K562 (cell line): Measurements from ENCODE around the gene AKNA. TPM values are rescaled to one million over a fixed set of nuclear protein-coding genes. Genes with fewer than 3 reads are reported as not detected.

ENCODE experiments used
- ATAC-seq: fragments of 200-7000 bp; cut with Tn5 transposase; 3 replicates; pipeline ENCODE4 v1.9.1; 2020; ENCODE audit warnings: moderate library complexity
- BruUV-seq: library from RNA; stranded (reverse); fragments of 400-500 nt; replicated peaks from 2 replicates; lab custom pipeline; 2021; lab: Mats Ljungman, UMichigan
- CTCF ChIA-PET: fragments of 300-600 bp; formaldehyde crosslinking; extraction: SDS; loops from one replicate; lab custom pipeline; 2021; ENCODE audit warnings: low intra/inter-chr PET ratio; lab: Yijun Ruan, JAX
- POLR2A ChIA-PET: fragments of 300-600, 350-650 bp; sonication (Branson Sonifier 250); formaldehyde crosslinking; extraction: SDS; loops from one replicate; lab custom pipeline; 2021; ENCODE audit warnings: antibody characterized with exemption, inconsistent platforms; lab: Yijun Ruan, JAX
- DNase-seq, 4 experiments: peaks; one replicate each; pipeline versions ENCODE4 v3.0.0 to v3.0.0-alpha.2; 2011 to 2018; ENCODE audit warnings: low spot score in 3 of 4, mixed read lengths in 3 of 4; ENCODE audit errors: extremely low read depth in 1 of 4
- FAIRE-seq: peaks from 2 replicates; lab custom pipeline; 2011; peaks lifted over from hg19 to GRCh38; lab: Jason Lieb, UNC
- H2AFZ ChIP-seq: 2 replicates; pipeline ENCODE4 v1.6.0; 2011; ENCODE audit warnings: low read depth, low read length, control low read depth, inconsistent platforms
- H3K27ac ChIP-seq: fragments of 200-600 bp; 3 replicates; pipeline ENCODE4 v1.8.0; 2011; ENCODE audit warnings: low read depth, mild to moderate bottlenecking, control low read depth, inconsistent platforms, low read length, moderate library complexity, mixed read lengths; ENCODE audit errors: extremely low read depth
- H3K27me3 ChIP-seq, 2 experiments: fragments of 300-600 bp in 1 of 2; 2 replicates in 1 of 2; 3 replicates in 1 of 2; pipeline versions ENCODE4 v1.6.0 to v1.8.0; 2011; ENCODE audit warnings: inconsistent platforms in 2 of 2, low read length in 2 of 2, mild to moderate bottlenecking in 1 of 2, mixed read lengths in 1 of 2, moderate library complexity in 1 of 2; ENCODE audit not compliant: control insufficient read depth in 2 of 2, insufficient read depth in 2 of 2
- H3K36me3 ChIP-seq: fragments of 300-600 bp; 3 replicates; pipeline ENCODE4 v1.8.0; 2011; ENCODE audit warnings: mild to moderate bottlenecking, low read length, inconsistent platforms; ENCODE audit not compliant: control insufficient read depth, insufficient read depth
- H3K4me1 ChIP-seq, 2 experiments: fragments of 200-600 bp in 1 of 2; replicated peaks in 1 of 2; 2 replicates in 1 of 2; 3 replicates in 1 of 2; pipeline versions ENCODE4 v1.5.1 to v1.8.0; 2011; ENCODE audit warnings: inconsistent platforms in 2 of 2, low read length in 2 of 2, mild to moderate bottlenecking in 1 of 2, mixed read lengths in 1 of 2, moderate library complexity in 1 of 2; ENCODE audit not compliant: control insufficient read depth in 2 of 2, insufficient read depth in 2 of 2
- H3K4me2 ChIP-seq: 2 replicates; pipeline ENCODE4 v1.6.1; 2011; ENCODE audit warnings: low read length, control low read depth, inconsistent platforms, mixed read lengths; ENCODE audit not compliant: insufficient read depth
- H3K4me3 ChIP-seq: fragments of 200-600 bp; sonication (generic), shearing (Covaris generic); 2 replicates; pipeline ENCODE4 v1.5.1; 2016; ENCODE audit warnings: control low read depth, inconsistent platforms
- H3K79me2 ChIP-seq: fragments of 200-600 bp; 3 replicates; pipeline ENCODE4 v1.8.0; 2011; ENCODE audit warnings: low read length, inconsistent platforms; ENCODE audit not compliant: control insufficient read depth, insufficient read depth
- H3K9ac ChIP-seq, 2 experiments: 2 replicates each; pipeline versions ENCODE4 v1.6.0 to v1.6.1; 2011; ENCODE audit warnings: low read depth in 2 of 2, low read length in 2 of 2, control low read depth in 1 of 2, inconsistent platforms in 1 of 2, mild to moderate bottlenecking in 1 of 2, mixed read lengths in 1 of 2; ENCODE audit not compliant: insufficient read depth in 1 of 2
- H3K9me1 ChIP-seq: one replicate; pipeline ENCODE4 v1.6.0; 2011; ENCODE audit warnings: inconsistent platforms, mild to moderate bottlenecking, low read length, moderate library complexity; ENCODE audit not compliant: control insufficient read depth, insufficient read depth
- H3K9me3 ChIP-seq: replicated peaks from 2 replicates; pipeline ENCODE4 v1.5.1; 2011; ENCODE audit warnings: low read depth, low read length, inconsistent platforms; ENCODE audit not compliant: control insufficient read depth, insufficient read depth
- H4K20me1 ChIP-seq: replicated peaks from 2 replicates; pipeline ENCODE4 v1.6.1; 2011; ENCODE audit warnings: low read length, inconsistent platforms, mixed read lengths; ENCODE audit not compliant: control insufficient read depth, insufficient read depth
- BRF1 ChIP-seq: IDR thresholded peaks from 3 replicates; pipeline ENCODE4 v1.6.1; 2011; ENCODE audit warnings: borderline replicate concordance, mild to moderate bottlenecking; ENCODE audit not compliant: insufficient read length; ENCODE audit errors: extremely low read depth
- DMBX1 ChIP-seq: fragments of 250-450 bp; sonication (Bioruptor Pico); IDR thresholded peaks from 2 replicates; pipeline ENCODE4 v1.8.0; 2022; ENCODE audit warnings: inconsistent platforms, mild to moderate bottlenecking, moderate library complexity, borderline replicate concordance
- EGR1 ChIP-seq: fragments of 450-650 bp; conservative IDR thresholded peaks from 2 replicates; pipeline ENCODE4 v1.6.1; 2017; ENCODE audit warnings: mild to moderate bottlenecking
- HMBOX1 ChIP-seq: sonication (generic); IDR thresholded peaks from 2 replicates; pipeline ENCODE4 v1.6.1; 2016
- HNRNPH1 ChIP-seq: fragments of 200-400 bp; formaldehyde crosslinking; optimal IDR thresholded peaks from 2 replicates; pipeline ENCODE3; 2017; ENCODE audit warnings: low read depth, mild to moderate bottlenecking, low read length, moderate library complexity
- L3MBTL2 ChIP-seq: fragments of 450-650 bp; IDR thresholded peaks from 2 replicates; pipeline ENCODE4 v1.6.1; 2016; ENCODE audit warnings: mild to moderate bottlenecking, moderate library complexity
- NEUROD1 ChIP-seq: fragments of 150-350 bp; IDR thresholded peaks from 2 replicates; pipeline ENCODE4 v1.6.1; 2014; ENCODE audit warnings: borderline replicate concordance, low read length, low read depth; ENCODE audit not compliant: partially characterized antibody
- NFIC ChIP-seq: fragments of 450-650 bp; IDR thresholded peaks from 2 replicates; pipeline ENCODE4 v1.6.1; 2017; ENCODE audit warnings: mild to moderate bottlenecking, inconsistent platforms
- POLR2A ChIP-seq: fragments of 450-650 bp; conservative IDR thresholded peaks from 2 replicates; pipeline ENCODE4 v1.6.1; 2016
- PRPF4 ChIP-seq: fragments of 200-400 bp; formaldehyde crosslinking; IDR thresholded peaks from one replicate; pipeline ENCODE4 v1.6.1; 2017; ENCODE audit warnings: low read length, low read depth, mild to moderate bottlenecking; ENCODE audit not compliant: insufficient read depth, poor library complexity, severe bottlenecking
- WGBS: fragments of 100-300 bp; shearing (Covaris generic); methylation state at CpG from one replicate; pipeline ENCODE4 v1.1.6; 2016; ENCODE audit warnings: low coverage, mixed read lengths; ENCODE audit not compliant: insufficient coverage; ENCODE audit errors: missing lambda C conversion rate; 5-methylcytosine and 5-hydroxymethylcytosine counted together
- in situ Hi-C: fragments of 300-500 bp; cut with MboI; formaldehyde crosslinking; loops from 4 replicates; pipeline ENCODE4 v1.15.0; 2018; ENCODE audit warnings: inconsistent platforms, mixed read lengths
- intact Hi-C: fragments of 100-400 bp; cut with micrococcal nuclease; formaldehyde crosslinking; loops from 2 replicates; pipeline ENCODE4 v1.14.2; 2022
- polyA plus RNA-seq, 8 experiments: library from polyadenylated mRNA; depleted of rRNA in 4 of 8; stranded (reverse) in 5 of 8; unstranded in 3 of 8; fragments of >200 nt; fragmentation: Nextera tagmentation in 2 of 8; fragmentation: Illumina TruSeq in 1 of 8; extraction: Ambion mirVana in 2 of 8; extraction: Trizol in 1 of 8; gene quantifications; 2 replicates each; pipeline versions ENCODE4 v1.2.1 to v1.2.3, GENCODE V29; 2011 to 2014; ENCODE audit warnings: inconsistent platforms in 1 of 8, missing spikeins in 1 of 8
- total RNA-seq, 7 experiments: library from RNA; depleted of rRNA in 6 of 7; stranded (reverse); fragments of >200 nt in 6 of 7; fragmentation: Illumina TruSeq in 2 of 7; extraction: Trizol in 2 of 7; gene quantifications; 2 replicates each; pipeline versions ENCODE4 v1.2.1 to v1.2.3, GENCODE V29; 2011 to 2021; ENCODE audit warnings: low replicate concordance in 1 of 7
- TF ChIP-seq, protein P1 (sequence below): fragments of 450-650 bp; IDR thresholded peaks from 2 replicates; pipeline ENCODE4 v1.6.1; 2018; ENCODE audit warnings: mild to moderate bottlenecking, low read depth; ENCODE audit not compliant: partially characterized antibody
- TF ChIP-seq, protein P2 (sequence below): IDR thresholded peaks from 2 replicates; pipeline ENCODE4 v1.6.1; 2011; ENCODE audit not compliant: insufficient read length; ENCODE audit errors: extremely low read depth
- TF ChIP-seq, protein P3 (sequence below): fragments of 250-450 bp; sonication (Bioruptor Pico); IDR thresholded peaks from 2 replicates; pipeline ENCODE4 v1.5.1; 2021; ENCODE audit warnings: mild to moderate bottlenecking
- TF ChIP-seq, protein P4 (sequence below): fragments of 250-450 bp; sonication (Bioruptor Pico); IDR thresholded peaks from 2 replicates; pipeline ENCODE4 v1.8.0; 2021; ENCODE audit warnings: moderate library complexity, mild to moderate bottlenecking, inconsistent platforms

The AKNA gene
- total and polyA plus RNA-seq, 9 of the 15 experiments (the other 6 are each of a cell fraction or from before 2014, with no cell fraction given) = 0.29 to 20.5 (median 3.9) TPM

GRCh38 chr9:114338187-114338586 lies 49.6 kb downstream of the AKNA start:
- no peak overlapping the region for H3K9ac ChIP-seq
- no peak for ATAC-seq
- no peaks in the 10 kb centered on the region for H3K79me2 ChIP-seq
- no peak overlapping the region for H3K27ac ChIP-seq
- FAIRE-seq = no peak
- peaks cover 0 to 3% of the 10 kb centered on the region in 2 experiments; a peak in 1 of 5 replicates for H3K4me1 ChIP-seq
- peaks cover 7% of the 10 kb centered on the region; the same call in 1 of the 2 replicates for H4K20me1 ChIP-seq
- POLR2A ChIA-PET = interaction anchor here (1.2 kb wide), 1 partner anchor 11 kb away, joined by 4 read pairs; no protein-coding TSS in a partner anchor
- no peak overlapping the region for H3K4me3 ChIP-seq
- H3K36me3 ChIP-seq = peaks cover 6% of the 10 kb centered on the region; the same call in 2 of the 3 replicates
- in situ Hi-C loops (no loop called here), intact Hi-C loops (loop anchor here (2.0 to 5.0 kb wide), 3 partner anchors 55 to 314 kb away; no protein-coding TSS in a partner anchor)
- H3K9me1 ChIP-seq = no peaks in the 10 kb centered on the region
- WGBS = 60% methylated on average over 2 of the region's 2 CpGs
- CTCF ChIA-PET = interaction anchor here (0.6 kb wide), 1 partner anchor 67 kb away, joined by 3 read pairs; no protein-coding TSS in a partner anchor
- no peak for DNase-seq
- H3K4me2 ChIP-seq = no peak overlapping the region
- no TSS peak for BruUV-seq
- H2AFZ ChIP-seq = no peak overlapping the region
- no peaks in the 10 kb centered on the region for H3K9me3 ChIP-seq
- H3K27me3 ChIP-seq = no peaks in the 10 kb centered on the region
- TF ChIP-seq, protein P1, sequence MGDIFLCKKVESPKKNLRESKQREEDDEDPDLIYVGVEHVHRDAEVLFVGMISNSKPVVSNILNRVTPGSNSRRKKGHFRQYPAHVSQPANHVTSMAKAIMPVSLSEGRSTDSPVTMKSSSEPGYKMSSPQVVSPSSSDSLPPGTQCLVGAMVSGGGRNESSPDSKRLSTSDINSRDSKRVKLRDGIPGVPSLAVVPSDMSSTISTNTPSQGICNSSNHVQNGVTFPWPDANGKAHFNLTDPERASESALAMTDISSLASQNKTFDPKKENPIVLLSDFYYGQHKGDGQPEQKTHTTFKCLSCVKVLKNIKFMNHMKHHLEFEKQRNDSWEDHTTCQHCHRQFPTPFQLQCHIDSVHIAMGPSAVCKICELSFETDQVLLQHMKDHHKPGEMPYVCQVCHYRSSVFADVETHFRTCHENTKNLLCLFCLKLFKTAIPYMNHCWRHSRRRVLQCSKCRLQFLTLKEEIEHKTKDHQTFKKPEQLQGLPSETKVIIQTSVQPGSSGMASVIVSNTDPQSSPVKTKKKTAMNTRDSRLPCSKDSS = no peak
- TF ChIP-seq, protein P2, sequence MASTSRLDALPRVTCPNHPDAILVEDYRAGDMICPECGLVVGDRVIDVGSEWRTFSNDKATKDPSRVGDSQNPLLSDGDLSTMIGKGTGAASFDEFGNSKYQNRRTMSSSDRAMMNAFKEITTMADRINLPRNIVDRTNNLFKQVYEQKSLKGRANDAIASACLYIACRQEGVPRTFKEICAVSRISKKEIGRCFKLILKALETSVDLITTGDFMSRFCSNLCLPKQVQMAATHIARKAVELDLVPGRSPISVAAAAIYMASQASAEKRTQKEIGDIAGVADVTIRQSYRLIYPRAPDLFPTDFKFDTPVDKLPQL = no peak
- no peak for TF ChIP-seq EGR1
- no peak for TF ChIP-seq BRF1
- TF ChIP-seq L3MBTL2 = no peak
- no peak for TF ChIP-seq PRPF4
- TF ChIP-seq HNRNPH1 = no peak
- no peak for TF ChIP-seq NFIC
- TF ChIP-seq HMBOX1 = no peak
- TF ChIP-seq, protein P3, sequence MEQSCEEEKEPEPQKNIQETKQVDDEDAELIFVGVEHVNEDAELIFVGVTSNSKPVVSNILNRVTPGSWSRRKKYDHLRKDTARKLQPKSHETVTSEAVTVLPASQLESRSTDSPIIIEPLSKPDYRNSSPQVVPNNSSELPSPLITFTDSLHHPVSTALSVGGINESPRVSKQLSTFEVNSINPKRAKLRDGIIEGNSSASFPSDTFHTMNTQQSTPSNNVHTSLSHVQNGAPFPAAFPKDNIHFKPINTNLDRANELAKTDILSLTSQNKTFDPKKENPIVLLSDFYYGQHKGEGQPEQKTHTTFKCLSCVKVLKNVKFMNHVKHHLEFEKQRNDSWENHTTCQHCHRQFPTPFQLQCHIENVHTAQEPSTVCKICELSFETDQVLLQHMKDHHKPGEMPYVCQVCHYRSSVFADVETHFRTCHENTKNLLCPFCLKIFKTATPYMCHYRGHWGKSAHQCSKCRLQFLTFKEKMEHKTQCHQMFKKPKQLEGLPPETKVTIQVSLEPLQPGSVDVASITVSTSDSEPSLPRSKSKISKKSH (CRISPR knock-in tag) = no peak
- TF ChIP-seq NEUROD1 = no peak
- TF ChIP-seq, protein P4, sequence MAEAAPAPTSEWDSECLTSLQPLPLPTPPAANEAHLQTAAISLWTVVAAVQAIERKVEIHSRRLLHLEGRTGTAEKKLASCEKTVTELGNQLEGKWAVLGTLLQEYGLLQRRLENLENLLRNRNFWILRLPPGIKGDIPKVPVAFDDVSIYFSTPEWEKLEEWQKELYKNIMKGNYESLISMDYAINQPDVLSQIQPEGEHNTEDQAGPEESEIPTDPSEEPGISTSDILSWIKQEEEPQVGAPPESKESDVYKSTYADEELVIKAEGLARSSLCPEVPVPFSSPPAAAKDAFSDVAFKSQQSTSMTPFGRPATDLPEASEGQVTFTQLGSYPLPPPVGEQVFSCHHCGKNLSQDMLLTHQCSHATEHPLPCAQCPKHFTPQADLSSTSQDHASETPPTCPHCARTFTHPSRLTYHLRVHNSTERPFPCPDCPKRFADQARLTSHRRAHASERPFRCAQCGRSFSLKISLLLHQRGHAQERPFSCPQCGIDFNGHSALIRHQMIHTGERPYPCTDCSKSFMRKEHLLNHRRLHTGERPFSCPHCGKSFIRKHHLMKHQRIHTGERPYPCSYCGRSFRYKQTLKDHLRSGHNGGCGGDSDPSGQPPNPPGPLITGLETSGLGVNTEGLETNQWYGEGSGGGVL (CRISPR knock-in tag) = no peak
- no peak for TF ChIP-seq DMBX1 (CRISPR knock-in tag)
- TF ChIP-seq POLR2A = no peak
